Fibroblast of villous mesenchyme (primary cell): ENCODE results near the gene SC5D. TPM values are rescaled to one million over a fixed set of nuclear protein-coding genes. Genes with fewer than 3 reads are reported as not detected.

Experiments used
- DNase-seq: peaks from one replicate; pipeline ENCODE4 v3.0.0-alpha.2; 2010; ENCODE audit warnings: low read depth
- H3K4me3 ChIP-seq: 2 replicates; pipeline ENCODE4 v1.5.1; 2011; ENCODE audit warnings: low read depth, mild to moderate bottlenecking, low read length
- CTCF ChIP-seq: IDR thresholded peaks from 2 replicates; pipeline ENCODE4 v1.5.1; 2012; ENCODE audit warnings: low read depth, mild to moderate bottlenecking, low read length; ENCODE audit not compliant: insufficient read depth
- total RNA-seq: library from RNA; depleted of rRNA; stranded (reverse); fragments of >200 nt; gene quantifications from 2 replicates; pipeline ENCODE4 v1.2.3, GENCODE V29; 2012

Gene SC5D
- total RNA-seq, 1 donor: 66.9 TPM

- H3K4me3 ChIP-seq: no peak overlapping the region
- no peak for TF ChIP-seq CTCF
- no peak for DNase-seq
These were observed 41.7 kb upstream of the SC5D start for GRCh38 chr11:121250843-121251242.

GRCh38 chr11:121253951-121254350 lies 38.6 kb upstream of the SC5D start:
- no peak for TF ChIP-seq CTCF
- DNase-seq: peak; percentile 3
- H3K4me3 ChIP-seq: no peak overlapping the region

GRCh38 chr11:121254756-121255155 lies 37.8 kb upstream of the SC5D start:
- no peak for TF ChIP-seq CTCF
- DNase-seq: no peak
- no peak overlapping the region for H3K4me3 ChIP-seq

GRCh38 chr11:121255473-121256125 lies 37.0 kb upstream of the SC5D start:
- no peak overlapping the region for H3K4me3 ChIP-seq
- no peak for DNase-seq
- no peak for TF ChIP-seq CTCF

GRCh38 chr11:121257289-121257688 lies 35.3 kb upstream of the SC5D start:
- no peak for TF ChIP-seq CTCF
- H3K4me3 ChIP-seq: no peak overlapping the region
- DNase-seq: no peak

- no peak for TF ChIP-seq CTCF
- no peak overlapping the region for H3K4me3 ChIP-seq
- DNase-seq: no peak
These were observed 34.6 kb upstream of the SC5D start for GRCh38 chr11:121257976-121258375.

- no peak for TF ChIP-seq CTCF
- no peak for DNase-seq
- no peak overlapping the region for H3K4me3 ChIP-seq
These were observed 27.0 kb upstream of the SC5D start for GRCh38 chr11:121265586-121265985.
